K562 (cell line): ENCODE data around the gene FAM72D. TPM values are rescaled to one million over a fixed set of nuclear protein-coding genes. Genes with fewer than 3 reads are reported as not detected.
"Not testable (repeated sequence)": the region's sequence is repeated elsewhere in the genome, so short reads cannot be mapped to it uniquely, and the experiment has no call there.

ENCODE experiments used
- ATAC-seq: fragments of 200-7000 bp; cut with Tn5 transposase; 3 replicates; pipeline ENCODE4 v1.9.1; 2020; ENCODE audit warnings: moderate library complexity
- Bru-seq: library from RNA; stranded (reverse); fragments of 400-500 nt; gene quantifications from one replicate; lab custom pipeline; 2021; lab: Mats Ljungman, UMichigan
- BruChase-seq, 2 experiments: library from RNA; stranded (reverse); fragments of 400-500 nt; gene quantifications; one replicate each; lab custom pipeline; 2021; lab: Mats Ljungman, UMichigan
- BruUV-seq: library from RNA; stranded (reverse); fragments of 400-500 nt; replicated peaks from 2 replicates; lab custom pipeline; 2021; lab: Mats Ljungman, UMichigan
- CTCF ChIA-PET: fragments of 300-600 bp; formaldehyde crosslinking; extraction: SDS; loops from one replicate; lab custom pipeline; 2021; ENCODE audit warnings: low intra/inter-chr PET ratio; lab: Yijun Ruan, JAX
- POLR2A ChIA-PET: fragments of 300-600, 350-650 bp; sonication (Branson Sonifier 250); formaldehyde crosslinking; extraction: SDS; loops from one replicate; lab custom pipeline; 2021; ENCODE audit warnings: antibody characterized with exemption, inconsistent platforms; lab: Yijun Ruan, JAX
- DNase-seq, 4 experiments: peaks; one replicate each; pipeline versions ENCODE4 v3.0.0 to v3.0.0-alpha.2; 2011 to 2018; ENCODE audit warnings: low spot score in 3 of 4, mixed read lengths in 3 of 4; ENCODE audit errors: extremely low read depth in 1 of 4
- FAIRE-seq: peaks from 2 replicates; lab custom pipeline; 2011; peaks lifted over from hg19 to GRCh38; lab: Jason Lieb, UNC
- H2AFZ ChIP-seq: 2 replicates; pipeline ENCODE4 v1.6.0; 2011; ENCODE audit warnings: low read depth, low read length, control low read depth, inconsistent platforms
- H3K27ac ChIP-seq: fragments of 200-600 bp; 3 replicates; pipeline ENCODE4 v1.8.0; 2011; ENCODE audit warnings: low read depth, mild to moderate bottlenecking, control low read depth, inconsistent platforms, low read length, moderate library complexity, mixed read lengths; ENCODE audit errors: extremely low read depth
- H3K27me3 ChIP-seq, 2 experiments: fragments of 300-600 bp in 1 of 2; 2 replicates in 1 of 2; 3 replicates in 1 of 2; pipeline versions ENCODE4 v1.6.0 to v1.8.0; 2011; ENCODE audit warnings: inconsistent platforms in 2 of 2, low read length in 2 of 2, mild to moderate bottlenecking in 1 of 2, mixed read lengths in 1 of 2, moderate library complexity in 1 of 2; ENCODE audit not compliant: control insufficient read depth in 2 of 2, insufficient read depth in 2 of 2
- H3K36me3 ChIP-seq: fragments of 300-600 bp; 3 replicates; pipeline ENCODE4 v1.8.0; 2011; ENCODE audit warnings: mild to moderate bottlenecking, low read length, inconsistent platforms; ENCODE audit not compliant: control insufficient read depth, insufficient read depth
- H3K4me1 ChIP-seq, 2 experiments: fragments of 200-600 bp in 1 of 2; replicated peaks in 1 of 2; 2 replicates in 1 of 2; 3 replicates in 1 of 2; pipeline versions ENCODE4 v1.5.1 to v1.8.0; 2011; ENCODE audit warnings: inconsistent platforms in 2 of 2, low read length in 2 of 2, mild to moderate bottlenecking in 1 of 2, mixed read lengths in 1 of 2, moderate library complexity in 1 of 2; ENCODE audit not compliant: control insufficient read depth in 2 of 2, insufficient read depth in 2 of 2
- H3K4me2 ChIP-seq: 2 replicates; pipeline ENCODE4 v1.6.1; 2011; ENCODE audit warnings: low read length, control low read depth, inconsistent platforms, mixed read lengths; ENCODE audit not compliant: insufficient read depth
- H3K4me3 ChIP-seq: fragments of 200-600 bp; sonication (generic), shearing (Covaris generic); 2 replicates; pipeline ENCODE4 v1.5.1; 2016; ENCODE audit warnings: control low read depth, inconsistent platforms
- H3K79me2 ChIP-seq: fragments of 200-600 bp; 3 replicates; pipeline ENCODE4 v1.8.0; 2011; ENCODE audit warnings: low read length, inconsistent platforms; ENCODE audit not compliant: control insufficient read depth, insufficient read depth
- H3K9ac ChIP-seq, 2 experiments: 2 replicates each; pipeline versions ENCODE4 v1.6.0 to v1.6.1; 2011; ENCODE audit warnings: low read depth in 2 of 2, low read length in 2 of 2, control low read depth in 1 of 2, inconsistent platforms in 1 of 2, mild to moderate bottlenecking in 1 of 2, mixed read lengths in 1 of 2; ENCODE audit not compliant: insufficient read depth in 1 of 2
- H3K9me1 ChIP-seq: one replicate; pipeline ENCODE4 v1.6.0; 2011; ENCODE audit warnings: inconsistent platforms, mild to moderate bottlenecking, low read length, moderate library complexity; ENCODE audit not compliant: control insufficient read depth, insufficient read depth
- H3K9me3 ChIP-seq: replicated peaks from 2 replicates; pipeline ENCODE4 v1.5.1; 2011; ENCODE audit warnings: low read depth, low read length, inconsistent platforms; ENCODE audit not compliant: control insufficient read depth, insufficient read depth
- H4K20me1 ChIP-seq: replicated peaks from 2 replicates; pipeline ENCODE4 v1.6.1; 2011; ENCODE audit warnings: low read length, inconsistent platforms, mixed read lengths; ENCODE audit not compliant: control insufficient read depth, insufficient read depth
- WGBS: fragments of 100-300 bp; shearing (Covaris generic); methylation state at CpG from one replicate; pipeline ENCODE4 v1.1.6; 2016; ENCODE audit warnings: low coverage, mixed read lengths; ENCODE audit not compliant: insufficient coverage; ENCODE audit errors: missing lambda C conversion rate; 5-methylcytosine and 5-hydroxymethylcytosine counted together
- in situ Hi-C: fragments of 300-500 bp; cut with MboI; formaldehyde crosslinking; loops from 4 replicates; pipeline ENCODE4 v1.15.0; 2018; ENCODE audit warnings: inconsistent platforms, mixed read lengths
- intact Hi-C: fragments of 100-400 bp; cut with micrococcal nuclease; formaldehyde crosslinking; loops from 2 replicates; pipeline ENCODE4 v1.14.2; 2022
- long read RNA-seq, 3 experiments: library from polyadenylated mRNA in 2 of 3; library from RNA in 1 of 3; unstranded in 2 of 3; stranded (forward) in 1 of 3; transcript quantifications; one replicate each; pipeline ENCODE4 v2.0.0, GENCODE V29; 2019 to 2022
- polyA minus RNA-seq, 3 experiments: library from RNA; depleted of rRNA, polyadenylated mRNA; stranded (reverse); fragments of >200 nt; gene quantifications; 2 replicates each; pipeline ENCODE4 v1.2.3, GENCODE V29; 2011
- polyA plus RNA-seq, 8 experiments: library from polyadenylated mRNA; depleted of rRNA in 4 of 8; stranded (reverse) in 5 of 8; unstranded in 3 of 8; fragments of >200 nt; fragmentation: Nextera tagmentation in 2 of 8; fragmentation: Illumina TruSeq in 1 of 8; extraction: Ambion mirVana in 2 of 8; extraction: Trizol in 1 of 8; gene quantifications; 2 replicates each; pipeline versions ENCODE4 v1.2.1 to v1.2.3, GENCODE V29; 2011 to 2014; ENCODE audit warnings: inconsistent platforms in 1 of 8, missing spikeins in 1 of 8
- total RNA-seq, 7 experiments: library from RNA; depleted of rRNA in 6 of 7; stranded (reverse); fragments of >200 nt in 6 of 7; fragmentation: Illumina TruSeq in 2 of 7; extraction: Trizol in 2 of 7; gene quantifications; 2 replicates each; pipeline versions ENCODE4 v1.2.1 to v1.2.3, GENCODE V29; 2011 to 2021; ENCODE audit warnings: low replicate concordance in 1 of 7

FAM72D gene
- 5.0 and 10.1 TPM in 2 replicates for total RNA-seq (2011; cell fraction: chromatin; rRNA removed; ENCODE audit: low replicate concordance)
- total RNA-seq (2011; cell fraction: nucleolus; rRNA removed) = 6.2 and 7.7 TPM in 2 replicates
- 8.4 and 14.0 TPM in 2 replicates for total RNA-seq (2011; cell fraction: nucleoplasm; rRNA removed)
- total RNA-seq (2014; rRNA removed) (15.1 and 16.8 TPM in 2 replicates), total RNA-seq (2014; rRNA removed; fragmentation: Illumina TruSeq; extraction: Trizol) (20.1 and 20.8 TPM in 2 replicates), total RNA-seq (2015; rRNA removed; fragmentation: Illumina TruSeq; extraction: Trizol) (16.1 and 21.3 TPM in 2 replicates), total RNA-seq (2021) (14.9 and 15.8 TPM in 2 replicates), polyA plus RNA-seq (2011; rRNA removed) (26.3 and 33.7 TPM in 2 replicates), polyA plus RNA-seq (2014; fragmentation: Illumina TruSeq; extraction: Trizol) (29.3 and 36.5 TPM in 2 replicates), polyA plus RNA-seq (2014; fragmentation: Nextera tagmentation; extraction: Ambion mirVana) (1 to 10 TPM; 5.5 to 7.3 TPM), polyA plus RNA-seq (2014; rRNA removed) (21.4 and 24.1 TPM in 2 replicates), polyA minus RNA-seq (2011; rRNA and poly(A)+ RNA removed) (16.9 and 18.7 TPM in 2 replicates), Bru-seq, nascent RNA (percentile 58 among the genes with signal in this experiment), BruChase-seq, experiment 1, labeled RNA remaining after a 2-hour chase (percentile 59 among the genes with signal in this experiment), BruChase-seq, experiment 2, labeled RNA remaining after a 6-hour chase (percentile 65 among the genes with signal in this experiment)
- 6.0 and 13.7 TPM in 2 replicates for polyA plus RNA-seq (2011; cell fraction: cytosol; rRNA removed)
- 7.6 and 11.5 TPM in 2 replicates for polyA plus RNA-seq (2011; cell fraction: nucleus; rRNA removed)
- 15.6 and 17.9 TPM in 2 replicates for polyA plus RNA-seq (2012)
- polyA minus RNA-seq (2011; cell fraction: cytosol; rRNA and poly(A)+ RNA removed) = 5.9 and 8.4 TPM in 2 replicates
- 3.8 and 7.3 TPM in 2 replicates for polyA minus RNA-seq (2011; cell fraction: nucleus; rRNA and poly(A)+ RNA removed)
- long read RNA-seq, experiment 1, transcript FAM72D-201 (4 exons, 2,397 nt) = major isoform, 101 of 124 reads
- long read RNA-seq, experiment 1, partial matches to known transcripts = 1 of 124 reads
- long read RNA-seq, experiment 1, other reads (novel, unspliced or antisense) = 22 of 124 reads
- long read RNA-seq, experiment 2, transcript FAM72D-201 (4 exons, 2,397 nt) = major isoform, 5 of 26 reads
- long read RNA-seq, experiment 2, partial matches to known transcripts = 0 of 26 reads
- long read RNA-seq, experiment 2, other reads (novel, unspliced or antisense) = 21 of 26 reads
- long read RNA-seq, experiment 3, transcript FAM72D-201 (4 exons, 2,397 nt) = major isoform, 9 of 13 reads
- long read RNA-seq, experiment 3, partial matches to known transcripts = 0 of 13 reads
- long read RNA-seq, experiment 3, other reads (novel, unspliced or antisense) = 4 of 13 reads

- in situ Hi-C loops, H3K4me2 ChIP-seq, H3K79me2 ChIP-seq, intact Hi-C loops, POLR2A ChIA-PET, H3K9me3 ChIP-seq, H3K27ac ChIP-seq, BruUV-seq, H3K36me3 ChIP-seq, H2AFZ ChIP-seq, H3K9me1 ChIP-seq, CTCF ChIA-PET, H3K27me3 ChIP-seq, H4K20me1 ChIP-seq, H3K4me1 ChIP-seq, DNase-seq: not testable (repeated sequence)
- ATAC-seq (peak; percentile 88), FAIRE-seq (peak; percentile 88)
- peak within 1 kb of the TSS in 1 of 2 experiments; percentile 54; a peak in 1 of 4 replicates for H3K9ac ChIP-seq
- no CpG with 5 or more reads among the region's 47 CpGs for WGBS
- peak within 1 kb of the TSS; percentile 27; the same call in 1 of the 2 replicates for H3K4me3 ChIP-seq
These were observed at the start of gene FAM72D, which contains the start of gene SRGAP2B for GRCh38 chr1:145095284-145096057. TSS of gene FAM72D (plus strand) at chr1:145095974. CDS start at chr1:145096848, 874 bp downstream. TSS of gene SRGAP2B (minus strand) at chr1:145095328. CDS start at chr1:145092901, 2,427 bp downstream.

- CTCF ChIA-PET, intact Hi-C loops, BruUV-seq, POLR2A ChIA-PET, H4K20me1 ChIP-seq, H3K4me1 ChIP-seq, H2AFZ ChIP-seq, H3K27me3 ChIP-seq, in situ Hi-C loops, H3K9me1 ChIP-seq, H3K4me2 ChIP-seq, FAIRE-seq, DNase-seq, H3K79me2 ChIP-seq, H3K27ac ChIP-seq, H3K9me3 ChIP-seq, H3K9ac ChIP-seq, H3K4me3 ChIP-seq, H3K36me3 ChIP-seq: not testable (repeated sequence)
- no CpG with 5 or more reads among the region's 1 CpG for WGBS
- peak; percentile 8; the same call in 1 of the 3 replicates for ATAC-seq
These were observed 48.2 kb upstream of the FAM72D start for GRCh38 chr1:145047553-145047952.
